ENCODE results near the gene MPPED1.

The MPPED1 gene

GRCh38 chr22:43411869-43412807 is at the start of gene MPPED1:
Gene MPPED1, plus strand, starts transcription at chr22:43412014. Its CDS starts 12,972 bp downstream, at chr22:43424986.
- no peak for DNase-seq

GRCh38 chr22:43363315-43364168 is 48.3 kb upstream of the MPPED1 start:
- no peak for DNase-seq

GRCh38 chr22:43364169-43364435 is 47.7 kb upstream of the MPPED1 start:
- no peak for DNase-seq

GRCh38 chr22:43365715-43366440 is 45.9 kb upstream of the MPPED1 start:
- DNase-seq: no peak

- no peak for DNase-seq
These were observed 41.8 kb upstream of the MPPED1 start for GRCh38 chr22:43370036-43370435.

GRCh38 chr22:43375951-43376455 is 35.8 kb upstream of the MPPED1 start:
- no peak for DNase-seq

- no peak for DNase-seq
These were observed 34.9 kb upstream of the MPPED1 start for GRCh38 chr22:43376765-43377547.

- DNase-seq: no peak
These were observed 34.3 kb upstream of the MPPED1 start for GRCh38 chr22:43377548-43377895.

GRCh38 chr22:43377896-43378704 is 33.7 kb upstream of the MPPED1 start:
- DNase-seq: no peak

GRCh38 chr22:43381693-43382092 is 30.1 kb upstream of the MPPED1 start:
- DNase-seq: no peak

- DNase-seq: no peak
These were observed 27.0 kb upstream of the MPPED1 start for GRCh38 chr22:43384863-43385262.

GRCh38 chr22:43385770-43386641 is 25.8 kb upstream of the MPPED1 start:
- DNase-seq: peak; percentile 68

- DNase-seq: no peak
These were observed 24.0 kb upstream of the MPPED1 start for GRCh38 chr22:43387815-43388214.

- DNase-seq: peak; percentile 40
These were observed 23.4 kb upstream of the MPPED1 start for GRCh38 chr22:43388420-43388851.

- no peak for DNase-seq
These were observed 22.5 kb upstream of the MPPED1 start for GRCh38 chr22:43389227-43389836.

- DNase-seq: no peak
These were observed 21.6 kb upstream of the MPPED1 start for GRCh38 chr22:43390166-43390565.

GRCh38 chr22:43390872-43391271 is 20.9 kb upstream of the MPPED1 start:
- DNase-seq: no peak

GRCh38 chr22:43391306-43391705 is 20.5 kb upstream of the MPPED1 start:
- DNase-seq: no peak

GRCh38 chr22:43392385-43392989 is 19.3 kb upstream of the MPPED1 start:
- DNase-seq: no peak

Data from SHP77 treated with DMSO at 0.1 percent for 48 hours (cell line).